Inferior parietal cortex (tissue), 1 donor: Measurements from ENCODE around the gene BCAS1.

ENCODE experiments used
- DNase-seq: peaks from one replicate; pipeline ENCODE4 v3.0.0-alpha.2; 2016; ENCODE audit errors: extremely low spot score

Gene BCAS1

GRCh38 chr20:53963635-53964034, 106.8 kb downstream of the BCAS1 start:
- DNase-seq: no peak

DNA sequence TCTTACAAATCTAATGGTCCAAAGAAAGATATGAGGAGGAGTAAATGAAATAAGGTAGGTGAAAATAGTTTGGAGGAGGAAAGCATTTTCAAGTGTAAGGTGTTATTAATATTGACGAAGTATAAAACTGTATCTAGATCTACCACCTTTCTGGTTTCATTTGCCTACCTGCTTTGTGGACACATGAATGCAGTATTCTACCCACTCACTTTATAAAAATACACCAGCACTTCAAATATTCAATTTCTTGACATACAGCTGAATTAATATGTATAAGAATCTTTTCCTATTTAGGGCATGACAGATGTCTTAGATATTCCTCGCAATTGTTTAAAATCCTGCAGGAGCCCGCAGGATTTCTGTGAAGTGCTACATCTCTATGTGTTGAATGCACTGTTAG, 108.0 kb downstream of the BCAS1 start:
- DNase-seq: no peak

DNA sequence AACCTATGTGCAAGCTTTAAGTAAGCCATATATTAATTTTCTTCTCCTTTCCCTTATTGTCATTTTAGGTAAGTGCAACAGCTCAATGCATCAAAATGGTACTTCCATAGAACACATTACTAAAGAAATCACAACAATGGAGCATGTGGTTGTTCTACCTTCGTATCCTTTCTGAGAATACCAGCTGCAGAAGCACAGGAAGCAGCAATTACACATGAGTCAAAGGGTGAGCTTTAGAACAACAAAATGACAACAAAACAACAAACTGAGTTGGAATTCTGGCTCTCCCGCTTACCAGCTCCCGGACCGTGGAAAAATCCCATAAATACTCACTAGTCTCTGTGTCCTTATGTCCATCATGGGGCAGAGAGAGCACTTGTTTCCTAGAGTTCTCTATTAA, 108.9 kb downstream of the BCAS1 start:
- no peak for DNase-seq

DNA sequence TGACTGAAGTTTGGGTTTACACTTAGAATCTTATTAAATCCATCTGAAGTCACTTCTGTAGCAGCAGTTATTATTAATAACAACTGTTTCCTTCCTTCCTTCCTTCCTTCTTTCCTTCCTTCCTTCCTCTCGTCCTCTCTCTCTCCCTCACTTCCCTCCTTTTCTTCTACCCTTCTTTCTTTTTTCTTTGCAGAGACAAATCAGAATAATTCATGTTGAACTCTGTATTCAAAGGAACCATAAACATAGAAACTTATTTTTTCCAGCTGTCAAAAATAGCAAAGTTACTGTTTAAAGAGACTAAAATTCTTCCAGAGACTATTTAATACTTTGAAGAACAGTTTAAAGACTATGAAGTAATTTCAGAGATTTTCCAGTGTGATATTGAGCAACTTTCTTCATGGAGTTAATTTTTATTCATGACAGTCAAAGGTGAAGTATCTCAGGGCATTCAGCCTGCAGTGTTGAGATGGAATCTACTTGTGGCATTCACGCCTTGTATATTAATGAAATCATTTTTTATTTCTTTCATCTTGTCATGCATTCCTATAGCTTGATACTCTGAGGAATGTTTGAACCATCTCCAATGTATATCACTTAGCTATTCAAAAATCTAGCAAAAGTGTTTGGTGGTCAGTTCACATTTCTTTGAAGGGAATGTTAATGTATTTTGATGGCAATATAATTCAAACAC, 109.7 kb downstream of the BCAS1 start:
- DNase-seq: no peak

DNA sequence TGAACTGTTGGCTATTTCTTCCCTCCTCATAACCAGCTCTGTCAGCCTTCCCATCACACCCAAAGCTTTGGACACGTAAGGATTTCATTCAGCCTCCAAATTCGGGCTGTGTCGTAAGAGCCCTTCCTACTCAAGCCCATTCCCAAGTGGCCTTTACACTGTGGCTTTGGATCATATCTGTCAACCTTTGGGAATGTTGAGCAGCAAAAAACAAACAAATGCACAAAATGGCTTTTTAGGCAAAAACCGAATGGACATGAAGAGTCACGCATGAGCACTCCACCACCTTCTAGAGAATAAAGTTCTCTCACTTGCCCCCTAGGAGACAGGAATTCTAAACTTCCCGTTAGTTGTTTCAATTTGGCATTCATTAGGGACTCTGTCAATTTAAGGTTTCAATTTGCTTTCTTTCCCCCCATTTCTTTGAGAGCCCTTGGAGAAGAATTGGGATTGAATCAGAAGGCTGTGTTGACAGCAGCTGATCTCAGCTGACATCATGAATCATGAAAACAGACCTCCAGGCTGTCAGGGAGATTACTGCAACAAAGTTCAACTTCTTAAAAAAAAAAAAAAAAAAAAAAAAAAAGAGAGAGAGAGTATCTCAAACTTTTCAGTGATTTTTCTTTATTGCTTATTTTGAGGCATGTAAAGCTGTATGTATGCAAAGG, 110.3 kb downstream of the BCAS1 start:
- DNase-seq: no peak

- DNase-seq: no peak
Measured at GRCh38 chr20:53958260-53958659, 112.1 kb downstream of the BCAS1 start.

GRCh38 chr20:53957451-53958172, 112.8 kb downstream of the BCAS1 start:
- DNase-seq: no peak

DNA sequence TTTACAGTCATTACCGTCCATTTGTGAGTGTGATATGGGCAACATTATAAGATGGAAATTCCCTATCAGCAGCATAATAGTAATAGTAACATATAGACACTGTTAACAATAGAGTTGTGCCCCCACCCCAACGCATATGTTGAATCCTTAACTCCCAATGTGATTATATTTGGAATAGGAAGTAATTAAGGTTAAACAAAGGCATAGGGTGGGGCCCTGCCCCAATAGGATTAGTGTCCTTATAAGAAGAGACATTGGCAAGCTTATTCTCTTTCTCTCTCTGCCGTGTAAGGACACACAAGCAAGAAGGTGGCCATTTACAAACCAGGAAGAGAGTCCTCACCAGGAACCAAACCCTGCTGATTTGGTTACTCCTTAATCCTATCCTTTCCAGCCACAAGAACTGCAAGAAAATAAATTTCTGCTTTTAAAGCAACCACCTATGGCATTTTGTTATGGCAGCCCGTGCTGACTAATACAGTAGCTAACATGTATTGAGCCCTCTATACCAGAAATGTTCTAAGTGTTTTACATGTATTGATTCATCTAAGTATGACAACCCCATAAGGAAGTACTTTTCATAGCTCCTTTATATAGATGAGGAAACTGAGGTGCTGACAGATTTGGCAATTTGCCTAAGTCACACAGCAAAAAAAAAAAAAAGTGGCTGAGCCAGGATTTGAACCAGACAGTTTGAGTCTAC, 114.2 kb downstream of the BCAS1 start:
- DNase-seq: no peak

- no peak for DNase-seq
Measured at GRCh38 chr20:53954723-53955658, 115.4 kb downstream of the BCAS1 start.

GRCh38 chr20:53952528-53953096, 117.8 kb downstream of the BCAS1 start:
- DNase-seq: no peak

DNA sequence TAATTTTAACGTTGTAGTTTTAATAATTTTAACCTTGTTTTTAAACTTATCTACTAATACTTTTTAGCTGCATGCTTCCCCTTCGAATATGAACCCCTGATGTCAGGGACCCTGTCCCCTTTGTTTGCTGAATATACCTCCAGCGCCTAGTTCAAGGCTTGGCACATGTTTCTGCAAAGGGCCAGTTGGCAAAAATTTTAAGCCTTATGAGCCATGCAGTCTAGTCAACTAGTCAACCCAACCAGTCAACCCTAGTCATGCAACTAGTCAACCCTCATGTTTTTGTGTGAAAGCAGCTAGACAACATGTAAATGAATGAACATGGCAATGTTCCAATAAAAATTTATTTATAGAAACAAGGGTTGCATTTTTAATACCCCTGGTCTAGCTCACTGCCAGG, 119.8 kb downstream of the BCAS1 start:
- DNase-seq: no peak

GRCh38 chr20:53950031-53950430, 120.4 kb downstream of the BCAS1 start:
- no peak for DNase-seq

- no peak for DNase-seq
Measured at GRCh38 chr20:53949319-53949839, 121.0 kb downstream of the BCAS1 start.

DNA sequence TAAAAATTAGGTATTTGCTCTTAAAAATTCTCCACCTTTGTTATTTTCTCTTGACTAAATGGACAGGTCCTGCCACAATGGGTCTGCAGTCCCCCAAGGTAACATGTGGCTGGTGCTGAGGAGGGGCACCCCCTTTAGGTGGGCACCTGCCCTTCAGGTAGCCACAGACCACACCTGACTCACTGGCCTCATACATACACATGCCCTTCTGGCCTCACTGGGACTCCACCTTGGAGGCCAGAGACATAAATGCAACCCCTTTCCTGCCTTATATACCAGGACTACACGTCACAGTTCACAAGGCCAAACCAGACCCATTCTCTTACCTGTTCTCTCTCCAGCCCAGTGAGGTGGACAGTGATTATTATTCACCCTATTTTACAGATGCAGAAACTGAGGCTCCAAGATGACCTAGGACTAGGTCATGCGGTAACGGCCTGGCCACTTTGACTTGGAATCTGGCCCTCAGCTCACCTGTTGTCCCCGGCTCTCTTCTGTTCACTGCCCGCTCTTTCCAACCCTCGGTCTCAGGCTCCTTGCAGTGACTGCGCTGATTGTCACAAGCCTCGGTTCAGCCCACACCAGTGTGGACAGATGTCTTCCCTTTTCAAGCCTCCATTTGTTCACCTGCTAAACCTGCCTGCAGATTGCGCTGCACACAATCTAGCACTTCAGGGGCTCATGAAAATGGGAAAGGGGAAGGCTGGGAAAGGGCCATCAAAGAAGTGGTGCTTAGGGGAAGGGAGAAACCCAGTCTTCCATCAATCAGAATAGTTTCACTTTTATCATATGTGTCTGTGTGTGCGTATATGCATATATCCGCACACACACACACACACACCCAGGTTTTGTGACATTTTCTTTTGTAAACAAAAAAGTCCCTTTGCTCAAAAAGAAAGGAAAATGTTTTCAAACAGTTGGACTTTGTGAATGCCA, 121.7 kb downstream of the BCAS1 start:
- DNase-seq: no peak

GRCh38 chr20:53947501-53948195, 122.7 kb downstream of the BCAS1 start:
- no peak for DNase-seq

DNA sequence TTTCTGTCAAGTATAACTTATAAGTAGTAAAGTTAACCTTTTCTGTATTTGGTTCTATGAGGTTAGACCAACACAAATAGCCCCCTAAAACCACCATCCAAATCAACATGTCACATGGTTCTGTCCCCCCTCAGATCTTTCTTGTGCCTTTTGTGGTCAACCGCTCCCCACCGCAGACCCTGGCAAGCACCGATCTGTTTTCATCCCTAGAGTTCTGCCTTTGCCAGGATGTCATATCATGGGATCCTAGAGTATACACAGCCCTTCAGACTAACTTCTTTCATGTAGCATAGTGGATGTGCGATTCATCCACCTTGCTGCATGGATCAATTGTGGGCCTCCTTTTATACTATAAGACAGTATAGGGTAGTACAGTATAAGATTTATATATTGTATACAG, 124.3 kb downstream of the BCAS1 start:
- no peak for DNase-seq

DNA sequence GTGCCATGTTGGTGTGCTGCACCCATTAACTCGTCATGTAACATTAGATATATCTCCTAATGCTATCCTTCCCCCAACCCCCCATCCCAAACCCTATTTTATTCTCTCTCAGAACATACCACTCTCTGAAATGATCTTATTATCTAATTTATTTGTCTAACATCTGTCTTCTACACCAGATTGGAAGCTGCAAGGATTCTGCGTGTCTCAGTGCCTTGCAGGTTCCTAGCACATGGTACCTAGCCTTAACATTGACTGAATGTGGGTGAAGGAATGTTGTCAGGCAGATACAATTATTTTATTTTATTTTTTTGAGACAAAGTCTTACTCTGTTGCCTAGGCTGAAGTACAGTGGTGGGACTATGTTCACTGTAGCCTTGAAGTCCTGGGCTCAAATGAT, 124.9 kb downstream of the BCAS1 start:
- no peak for DNase-seq

GRCh38 chr20:53944796-53945195, 125.6 kb downstream of the BCAS1 start:
- no peak for DNase-seq
